GM10266 (cell line): ENCODE results near the gene CD9.

Source experiments
- DNase-seq: peaks from one replicate; pipeline ENCODE4 v3.0.0; 2012; ENCODE audit errors: extremely low spot score
- CTCF ChIP-seq: IDR thresholded peaks from 2 replicates; pipeline ENCODE4 v1.5.1; 2012; ENCODE audit warnings: mild to moderate bottlenecking, low read depth; ENCODE audit not compliant: control insufficient read depth, insufficient read depth; ENCODE audit errors: missing control alignments

CD9 gene

GRCh38 chr12:6241495-6241894 lies 41.3 kb downstream of the CD9 start:
- TF ChIP-seq CTCF = no peak
- no peak for DNase-seq

- DNase-seq = no peak
- no peak for TF ChIP-seq CTCF
These were observed 49.4 kb downstream of the CD9 start for GRCh38 chr12:6249580-6249979.

- no peak for DNase-seq
These were observed 50.1 kb downstream of the CD9 start for GRCh38 chr12:6250343-6250742.

GRCh38 chr12:6253278-6253677 lies 53.1 kb downstream of the CD9 start:
- DNase-seq = no peak
- TF ChIP-seq CTCF = no peak

More at GRCh38 chr12:6250343-6250742, 50.1 kb downstream of the CD9 start:
- no peak for TF ChIP-seq CTCF

GRCh38 chr12:6254491-6254890 lies 54.3 kb downstream of the CD9 start:
- TF ChIP-seq CTCF = no peak
- no peak for DNase-seq

- no peak for TF ChIP-seq CTCF
- no peak for DNase-seq
These were observed 56.8 kb downstream of the CD9 start for GRCh38 chr12:6257007-6257406.

GRCh38 chr12:6262211-6262610 lies 62.0 kb downstream of the CD9 start:
- no peak for TF ChIP-seq CTCF
- DNase-seq = no peak
